Ishikawa (cell line): ENCODE measurements around the gene SDK1.

Experiments
- CEBPB ChIP-seq: IDR thresholded peaks from 2 replicates; pipeline ENCODE4 v1.6.1; 2012
- CREB1 ChIP-seq: IDR thresholded peaks from 2 replicates; pipeline ENCODE4 v1.6.1; 2012; ENCODE audit warnings: low read depth
- EGR1 ChIP-seq: IDR thresholded peaks from 2 replicates; pipeline ENCODE4 v1.6.1; 2012
- EP300 ChIP-seq: IDR thresholded peaks from 2 replicates; pipeline ENCODE4 v1.6.1; 2012; ENCODE audit warnings: borderline replicate concordance
- FOXM1 ChIP-seq: IDR thresholded peaks from 2 replicates; pipeline ENCODE4 v1.6.1; 2012; ENCODE audit warnings: low read depth, borderline replicate concordance
- RAD21 ChIP-seq: IDR thresholded peaks from 2 replicates; pipeline ENCODE4 v1.6.1; 2012; ENCODE audit warnings: low read depth
- REST ChIP-seq: IDR thresholded peaks from 2 replicates; pipeline ENCODE4 v1.6.1; 2012; ENCODE audit warnings: low read depth, mild to moderate bottlenecking
- TAF1 ChIP-seq: IDR thresholded peaks from 2 replicates; pipeline ENCODE4 v1.6.1; 2012; ENCODE audit warnings: low read depth, mild to moderate bottlenecking
- TCF12 ChIP-seq: IDR thresholded peaks from 2 replicates; pipeline ENCODE4 v1.6.1; 2012; ENCODE audit warnings: low read depth
- TEAD4 ChIP-seq: IDR thresholded peaks from 2 replicates; pipeline ENCODE4 v1.6.1; 2012
- YY1 ChIP-seq: IDR thresholded peaks from 2 replicates; pipeline ENCODE4 v1.6.1; 2012; ENCODE audit warnings: low read depth
- TF ChIP-seq, protein P1 (sequence below): IDR thresholded peaks from 2 replicates; pipeline ENCODE4 v1.6.1; 2012

DNA sequence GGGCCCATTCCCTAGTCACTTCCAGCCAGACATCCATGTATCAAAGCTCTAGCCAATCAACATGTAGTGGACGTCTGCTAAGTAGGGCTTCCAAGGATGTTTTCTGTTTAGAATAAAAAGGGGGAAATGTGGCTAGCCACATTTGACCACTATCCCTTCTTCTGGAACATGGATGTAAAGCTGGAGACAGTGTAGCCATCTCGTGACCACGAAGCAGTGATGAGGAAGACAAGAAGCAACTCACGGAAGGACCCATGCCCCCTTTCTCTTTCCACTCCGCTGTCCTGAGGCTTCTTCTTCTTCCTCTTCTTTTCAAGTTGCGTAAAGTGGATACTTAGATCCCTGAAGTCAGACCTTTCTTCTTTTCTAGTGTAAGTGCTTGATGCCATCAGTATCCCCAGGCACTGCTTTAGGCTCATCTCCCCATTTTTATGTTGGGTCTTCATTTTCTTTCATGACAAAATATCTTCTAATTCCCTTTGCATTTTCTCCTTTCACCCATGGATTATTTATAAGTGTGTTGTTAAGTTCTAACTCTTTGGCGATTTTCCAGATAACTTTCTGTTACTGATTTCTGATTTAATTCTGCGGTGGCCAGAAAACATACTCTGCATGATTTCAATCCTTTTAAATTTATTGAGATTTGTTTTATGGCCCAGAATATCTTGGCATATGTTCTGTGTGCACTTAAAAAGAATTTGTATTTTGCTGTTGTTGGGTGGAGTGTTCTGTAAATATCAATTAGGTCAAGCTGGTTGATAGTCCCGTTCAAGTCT is 594.5 kb downstream of the SDK1 start:
- TF ChIP-seq TAF1 = no peak
- TF ChIP-seq FOXM1 = no peak
- no peak for TF ChIP-seq EP300
- no peak for TF ChIP-seq YY1
- TF ChIP-seq RAD21 = no peak
- TF ChIP-seq, protein P1, sequence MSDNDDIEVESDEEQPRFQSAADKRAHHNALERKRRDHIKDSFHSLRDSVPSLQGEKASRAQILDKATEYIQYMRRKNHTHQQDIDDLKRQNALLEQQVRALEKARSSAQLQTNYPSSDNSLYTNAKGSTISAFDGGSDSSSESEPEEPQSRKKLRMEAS = no peak
- TF ChIP-seq TEAD4 = no peak
- TF ChIP-seq CEBPB = no peak
- TF ChIP-seq REST = no peak
- no peak for TF ChIP-seq EGR1
- no peak for TF ChIP-seq CREB1
- no peak for TF ChIP-seq TCF12
